ENCODE measurements around the gene MOB1A.
"Not testable (repeated sequence)": the region's sequence is repeated elsewhere in the genome, so short reads cannot be mapped to it uniquely, and the experiment has no call there.

The MOB1A gene

DNA sequence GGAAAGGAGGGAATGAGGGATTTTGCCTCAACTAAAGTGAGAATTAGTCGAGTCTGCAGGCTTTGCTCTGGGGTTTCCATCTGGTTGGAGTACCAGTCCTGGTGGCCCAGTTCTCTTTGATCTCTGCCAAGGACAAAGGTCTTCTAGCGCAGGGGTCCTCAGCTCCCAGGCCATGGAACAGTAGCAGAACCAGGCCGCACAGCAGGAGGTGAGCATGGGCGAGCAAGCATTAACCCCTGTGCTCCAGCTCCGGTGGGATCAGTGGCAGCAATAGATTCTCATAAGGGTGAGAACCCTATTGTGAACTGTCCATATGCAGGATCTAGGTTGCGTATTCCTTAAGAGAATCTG lies 43.6 kb upstream of the MOB1A start:
- H3K9me3 ChIP-seq (ENCODE audit: severe bottlenecking): no peaks in the 10 kb centered on the region
- no peak for DNase-seq
- no peak overlapping the region for H3K4me3 ChIP-seq (ENCODE audit: low read depth, low read length)
- no peak overlapping the region for H3K27ac ChIP-seq
- peaks cover 24% of the 10 kb centered on the region for H3K36me3 ChIP-seq
- TF ChIP-seq, protein P1, sequence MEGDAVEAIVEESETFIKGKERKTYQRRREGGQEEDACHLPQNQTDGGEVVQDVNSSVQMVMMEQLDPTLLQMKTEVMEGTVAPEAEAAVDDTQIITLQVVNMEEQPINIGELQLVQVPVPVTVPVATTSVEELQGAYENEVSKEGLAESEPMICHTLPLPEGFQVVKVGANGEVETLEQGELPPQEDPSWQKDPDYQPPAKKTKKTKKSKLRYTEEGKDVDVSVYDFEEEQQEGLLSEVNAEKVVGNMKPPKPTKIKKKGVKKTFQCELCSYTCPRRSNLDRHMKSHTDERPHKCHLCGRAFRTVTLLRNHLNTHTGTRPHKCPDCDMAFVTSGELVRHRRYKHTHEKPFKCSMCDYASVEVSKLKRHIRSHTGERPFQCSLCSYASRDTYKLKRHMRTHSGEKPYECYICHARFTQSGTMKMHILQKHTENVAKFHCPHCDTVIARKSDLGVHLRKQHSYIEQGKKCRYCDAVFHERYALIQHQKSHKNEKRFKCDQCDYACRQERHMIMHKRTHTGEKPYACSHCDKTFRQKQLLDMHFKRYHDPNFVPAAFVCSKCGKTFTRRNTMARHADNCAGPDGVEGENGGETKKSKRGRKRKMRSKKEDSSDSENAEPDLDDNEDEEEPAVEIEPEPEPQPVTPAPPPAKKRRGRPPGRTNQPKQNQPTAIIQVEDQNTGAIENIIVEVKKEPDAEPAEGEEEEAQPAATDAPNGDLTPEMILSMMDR (IDR thresholded peaks at IDR 0.05; ENCODE audit: low read depth, low read length): no peak
- no peaks in the 10 kb centered on the region for H3K27me3 ChIP-seq (ENCODE audit: insufficient read depth, low read depth, severe bottlenecking)

DNA sequence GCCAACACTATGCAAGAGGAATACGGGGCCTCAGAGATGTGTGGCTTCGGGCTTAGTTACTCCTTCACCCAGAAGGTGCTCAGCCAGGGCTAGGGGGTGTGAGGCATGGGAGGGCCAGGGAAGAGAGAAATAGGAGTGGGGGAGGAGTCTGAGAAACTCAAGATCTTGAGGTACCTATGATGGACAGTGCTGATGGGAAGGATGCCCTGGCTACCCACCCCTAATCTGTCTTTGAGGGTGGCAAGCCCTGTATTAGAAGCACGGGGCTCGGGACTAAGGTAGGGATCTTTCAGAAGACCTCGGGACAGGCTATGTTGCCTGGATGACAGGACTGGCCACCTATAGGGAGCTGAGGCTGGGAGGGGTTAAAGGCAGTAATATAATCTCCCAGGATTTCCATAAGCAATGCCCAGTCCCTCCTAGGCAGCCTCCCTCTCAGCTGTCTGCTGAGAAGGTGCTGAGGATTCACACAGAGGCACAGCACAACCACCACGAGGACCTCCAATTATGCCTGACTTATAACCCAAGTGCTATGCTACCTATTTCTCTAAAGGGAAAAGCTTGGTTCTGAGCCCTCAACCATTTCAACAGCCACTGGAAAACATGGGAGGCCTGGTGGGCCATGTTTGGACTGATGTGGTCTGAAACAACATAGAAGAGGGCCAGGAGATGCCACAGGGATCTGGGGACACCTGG lies 43.1 kb upstream of the MOB1A start:
- TF ChIP-seq, protein P1 (IDR thresholded peaks at IDR 0.05; ENCODE audit: low read depth, low read length): no peak
- DNase-seq: no peak
- Histone ChIP-seq H3K36me3 (peaks cover 27% of the 10 kb centered on the region), H3K4me3 (ENCODE audit: low read depth, low read length) (no peak overlapping the region), H3K27ac (no peak overlapping the region), H3K27me3 (ENCODE audit: insufficient read depth, low read depth, severe bottlenecking) (no peaks in the 10 kb centered on the region), H3K9me3 (ENCODE audit: severe bottlenecking) (no peaks in the 10 kb centered on the region)

DNA sequence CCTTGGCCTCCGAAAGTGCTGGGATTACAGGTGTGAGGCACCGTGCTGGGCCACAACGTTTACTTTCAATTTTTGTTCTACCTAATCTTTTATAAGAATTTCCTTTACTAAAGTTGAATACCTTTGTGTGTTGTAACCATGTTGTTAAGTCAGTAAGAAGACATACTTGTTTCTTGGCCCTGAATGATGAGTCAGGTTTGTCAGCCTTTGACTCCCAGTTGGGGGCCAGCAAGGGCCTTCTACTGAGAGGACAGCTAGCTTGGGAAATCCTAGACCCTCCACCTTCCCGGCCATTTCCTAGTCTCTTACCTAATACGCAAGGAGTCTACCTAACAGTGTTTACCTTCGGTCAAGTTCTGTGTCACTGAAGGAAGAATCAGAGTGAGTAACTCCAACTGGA lies 42.4 kb upstream of the MOB1A start:
- TF ChIP-seq, protein P1 (IDR thresholded peaks at IDR 0.05; ENCODE audit: low read depth, low read length): no peak
- Histone ChIP-seq H3K27ac (no peak overlapping the region), H3K4me3 (ENCODE audit: low read depth, low read length) (no peak overlapping the region), H3K9me3 (ENCODE audit: severe bottlenecking) (no peaks in the 10 kb centered on the region), H3K27me3 (ENCODE audit: insufficient read depth, low read depth, severe bottlenecking) (no peaks in the 10 kb centered on the region), H3K36me3 (peaks cover 34% of the 10 kb centered on the region)
- no peak for DNase-seq

DNA sequence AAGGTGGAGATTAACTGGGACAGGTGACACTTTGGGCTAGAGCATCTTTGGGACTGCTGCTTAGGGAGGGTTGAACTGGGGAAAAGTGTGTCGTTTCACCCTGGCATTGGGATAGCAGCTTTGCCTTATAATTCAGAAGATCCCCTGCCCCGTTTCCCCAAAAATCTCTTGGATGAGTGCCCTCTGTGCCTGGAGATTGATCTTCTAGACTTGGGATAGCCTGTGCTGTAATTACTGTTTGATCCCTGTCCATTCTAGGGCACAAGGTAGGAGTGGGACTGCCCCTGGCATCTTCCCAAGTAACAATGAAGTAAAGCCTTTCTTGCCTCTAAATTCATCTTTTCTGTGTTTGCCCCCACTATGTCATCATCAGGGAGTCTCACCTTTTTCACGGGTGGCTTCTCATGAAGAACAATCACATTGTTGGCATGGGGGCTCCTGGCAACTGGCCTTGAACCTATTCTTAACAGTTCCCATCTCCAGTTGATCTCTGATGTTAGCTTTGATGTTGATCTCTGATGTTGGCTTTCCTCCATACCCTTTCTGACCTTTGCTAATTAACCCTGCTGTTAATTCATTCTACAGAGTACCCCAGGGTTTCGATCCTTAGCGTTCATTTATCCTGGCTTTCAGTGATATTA lies 41.3 kb upstream of the MOB1A start:
- TF ChIP-seq, protein P1 (IDR thresholded peaks at IDR 0.05; ENCODE audit: low read depth, low read length): no peak
- no peak overlapping the region for H3K4me3 ChIP-seq (ENCODE audit: low read depth, low read length)
- peaks cover 43% of the 10 kb centered on the region for H3K36me3 ChIP-seq
- no peaks in the 10 kb centered on the region for H3K9me3 ChIP-seq (ENCODE audit: severe bottlenecking)
- H3K27me3 ChIP-seq (ENCODE audit: insufficient read depth, low read depth, severe bottlenecking): no peaks in the 10 kb centered on the region
- no peak overlapping the region for H3K27ac ChIP-seq
- DNase-seq: no peak

DNA sequence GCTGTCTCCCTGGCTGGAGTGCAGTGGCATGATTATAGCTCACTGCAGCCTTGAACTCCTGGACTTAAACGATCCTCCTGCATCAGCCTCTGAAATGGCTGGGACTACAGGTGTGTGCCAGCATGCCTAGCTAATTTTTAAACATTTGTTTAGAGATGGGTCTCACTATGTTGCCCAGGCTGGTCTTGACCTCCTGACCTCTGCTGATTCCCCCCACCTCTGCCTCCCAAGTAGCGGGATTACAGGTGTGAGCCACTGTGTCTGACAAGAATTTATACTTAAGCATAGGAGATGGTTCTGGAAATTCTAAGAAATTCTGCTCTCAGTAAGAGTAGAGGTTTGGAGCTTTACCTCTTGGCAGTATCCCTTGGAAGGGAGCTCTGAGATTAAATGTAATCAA lies 38.0 kb upstream of the MOB1A start:
- Histone ChIP-seq H3K27me3 (ENCODE audit: insufficient read depth, low read depth, severe bottlenecking) (no peaks in the 10 kb centered on the region), H3K36me3 (peaks cover 66% of the 10 kb centered on the region), H3K9me3 (ENCODE audit: severe bottlenecking) (no peaks in the 10 kb centered on the region), H3K4me3 (ENCODE audit: low read depth, low read length) (no peak overlapping the region), H3K27ac (no peak overlapping the region)
- TF ChIP-seq, protein P1 (IDR thresholded peaks at IDR 0.05; ENCODE audit: low read depth, low read length): no peak
- DNase-seq: no peak

DNA sequence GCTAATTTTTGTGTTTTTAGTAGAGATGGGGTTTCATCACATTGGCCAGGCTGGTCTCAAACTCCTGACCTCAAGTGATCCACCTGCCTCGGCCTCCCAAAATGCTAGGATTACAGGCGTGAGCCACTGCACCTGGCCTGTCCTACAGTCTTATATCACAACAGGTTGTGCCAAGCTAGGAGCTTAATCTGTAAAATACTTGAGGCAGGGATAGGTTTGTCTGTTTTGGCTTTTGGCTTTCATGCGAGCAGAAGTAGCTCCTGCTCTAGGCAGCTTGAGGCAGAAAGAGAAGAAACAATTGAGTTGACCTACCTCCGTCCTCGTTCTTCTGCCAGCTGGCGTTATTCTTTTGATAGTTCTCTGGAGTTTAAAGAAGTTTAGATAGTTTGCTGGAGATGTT lies 37.1 kb upstream of the MOB1A start:
- not testable (repeated sequence) for DNase-seq; H3K9me3 ChIP-seq (ENCODE audit: severe bottlenecking); H3K27ac ChIP-seq; H3K4me3 ChIP-seq (ENCODE audit: low read depth, low read length); H3K27me3 ChIP-seq (ENCODE audit: insufficient read depth, low read depth, severe bottlenecking)
- peaks cover 67% of the 10 kb centered on the region for H3K36me3 ChIP-seq

Data from WERI-Rb-1 (cell line).